GM23248 (cell line): Measurements from ENCODE around the gene SLC9A9. TPM values are rescaled to one million over a fixed set of nuclear protein-coding genes. Genes with fewer than 3 reads are reported as not detected.

Experiments
- DNase-seq: peaks from one replicate; pipeline ENCODE4 v3.0.0-alpha.2; 2015
- H2AFZ ChIP-seq: fragments of 200-600 bp; sonication (generic); 2 replicates; pipeline ENCODE4 v1.6.1; 2016; ENCODE audit warnings: antibody characterized with exemption
- H3F3A ChIP-seq: fragments of 200-600 bp; sonication (generic); 2 replicates; pipeline ENCODE4 v1.6.1; 2016; ENCODE audit warnings: mild to moderate bottlenecking, antibody characterized with exemption, mixed run types; ENCODE audit not compliant: insufficient read depth
- H3K27ac ChIP-seq: fragments of 200-600 bp; sonication (generic); 2 replicates; pipeline ENCODE4 v1.5.1; 2016; ENCODE audit warnings: mild to moderate bottlenecking
- H3K27me3 ChIP-seq: fragments of 200-600 bp; sonication (generic); replicated peaks from 2 replicates; pipeline ENCODE4 v1.6.1; 2016; ENCODE audit warnings: mild to moderate bottlenecking; ENCODE audit not compliant: insufficient read depth
- H3K36me3 ChIP-seq: fragments of 200-600 bp; sonication (generic); 2 replicates; pipeline ENCODE4 v1.6.1; 2016; ENCODE audit warnings: low read depth, mild to moderate bottlenecking
- H3K4me1 ChIP-seq: fragments of 200-600 bp; sonication (generic); 2 replicates; pipeline ENCODE4 v1.6.1; 2016; ENCODE audit warnings: mild to moderate bottlenecking; ENCODE audit not compliant: insufficient read depth
- H3K4me2 ChIP-seq: fragments of 200-600 bp; sonication (generic); one replicate; pipeline ENCODE4 v1.6.1; 2016; ENCODE audit warnings: mild to moderate bottlenecking; ENCODE audit not compliant: unreplicated experiment
- H3K4me3 ChIP-seq: fragments of 200-600 bp; sonication (generic); 2 replicates; pipeline ENCODE4 v1.5.1; 2016; ENCODE audit warnings: mild to moderate bottlenecking
- H3K79me2 ChIP-seq: fragments of 200-600 bp; sonication (generic); 2 replicates; pipeline ENCODE4 v1.6.1; 2016; ENCODE audit warnings: mild to moderate bottlenecking; ENCODE audit not compliant: insufficient read depth
- H3K9ac ChIP-seq: fragments of 200-600 bp; sonication (generic); 2 replicates; pipeline ENCODE4 v1.6.1; 2016; ENCODE audit warnings: mild to moderate bottlenecking
- H3K9me2 ChIP-seq: fragments of 200-600 bp; sonication (generic); 2 replicates; pipeline ENCODE4 v1.6.1; 2016; ENCODE audit warnings: mixed run types, mild to moderate bottlenecking, moderate library complexity; ENCODE audit not compliant: insufficient read depth
- H3K9me3 ChIP-seq: fragments of 200-600 bp; sonication (generic); one replicate; pipeline ENCODE4 v1.6.1; 2017; ENCODE audit warnings: low read depth
- H4K20me1 ChIP-seq: fragments of 200-600 bp; sonication (generic); 2 replicates; pipeline ENCODE4 v1.6.0; 2016; ENCODE audit not compliant: insufficient read depth
- EZH2 ChIP-seq: fragments of 200-600 bp; sonication (generic); IDR thresholded peaks from 2 replicates; pipeline ENCODE4 v1.6.1; 2018; ENCODE audit warnings: antibody characterized with exemption, mild to moderate bottlenecking; ENCODE audit not compliant: insufficient read depth, poor library complexity, severe bottlenecking
- EZH2phosphoT487 ChIP-seq: fragments of 200-600 bp; sonication (generic); IDR thresholded peaks from 2 replicates; pipeline ENCODE4 v1.6.1; 2018; ENCODE audit warnings: antibody characterized with exemption, moderate library complexity, mild to moderate bottlenecking, low read depth; ENCODE audit not compliant: insufficient read depth
- WGBS, 2 experiments: methylation state at CpG; one replicate each; pipeline ENCODE4 v1.1.6; 2015 to 2017; ENCODE audit warnings: low lambda C conversion rate in 2 of 2, low coverage in 1 of 2; ENCODE audit errors: missing lambda C conversion rate in 2 of 2; 5-methylcytosine and 5-hydroxymethylcytosine counted together
- in situ Hi-C: fragments of 300-500 bp; cut with MboI; formaldehyde crosslinking; loops from 2 replicates; pipeline ENCODE4 v1.15.0; 2020
- polyA plus RNA-seq: library from polyadenylated mRNA; unstranded; fragments of >200 nt; fragmentation: Nextera tagmentation; extraction: Ambion mirVana; gene quantifications from 2 replicates; pipeline ENCODE4 v1.2.1, GENCODE V29; 2016
- total RNA-seq: library from RNA; depleted of rRNA; stranded (reverse); fragments of >200 nt; shearing (Covaris generic); gene quantifications from 2 replicates; pipeline ENCODE4 v1.2.3, GENCODE V29; 2014

The SLC9A9 gene
- total and polyA plus RNA-seq, 2 experiments from 2014 or later: 2.8 to 3.2 TPM

DNA sequence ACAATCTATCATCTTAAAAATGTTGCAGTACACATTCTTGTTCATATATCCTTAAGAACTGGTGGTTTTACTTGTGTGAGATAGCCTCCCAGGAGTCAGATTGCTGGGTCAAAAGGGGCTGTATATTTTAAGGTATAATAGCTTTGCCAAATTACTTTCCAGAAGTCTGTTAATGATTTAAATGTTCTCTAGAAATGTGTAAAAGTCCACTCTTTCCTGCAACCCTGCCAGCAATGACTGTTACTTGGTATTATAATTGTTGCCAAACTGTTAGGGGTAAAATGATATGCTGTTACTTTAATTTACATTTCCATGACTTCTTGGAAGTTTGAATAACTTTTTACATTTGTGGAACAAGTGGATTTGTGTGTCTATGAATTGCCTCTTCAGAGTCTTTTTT lies 170.8 kb downstream of the SLC9A9 start:
- in situ Hi-C loops: no loop called here
- no peaks in the 10 kb centered on the region for H4K20me1 ChIP-seq
- H3K9ac ChIP-seq: no peak overlapping the region
- H3F3A ChIP-seq: no peaks in the 10 kb centered on the region
- no peak overlapping the region for H3K4me3 ChIP-seq
- H3K27ac ChIP-seq: no peak overlapping the region
- H3K4me1 ChIP-seq: peaks cover 6% of the 10 kb centered on the region
- no peaks in the 10 kb centered on the region for H3K36me3 ChIP-seq
- TF ChIP-seq EZH2 (no peak), EZH2phosphoT487 (no peak)
- no peaks in the 10 kb centered on the region for H3K79me2 ChIP-seq
- no peaks in the 10 kb centered on the region for H3K9me2 ChIP-seq
- H3K27me3 ChIP-seq: no peaks in the 10 kb centered on the region
- no peak overlapping the region for H3K4me2 ChIP-seq
- H2AFZ ChIP-seq: no peak overlapping the region
- DNase-seq: no peak
- no peaks in the 10 kb centered on the region for H3K9me3 ChIP-seq

DNA sequence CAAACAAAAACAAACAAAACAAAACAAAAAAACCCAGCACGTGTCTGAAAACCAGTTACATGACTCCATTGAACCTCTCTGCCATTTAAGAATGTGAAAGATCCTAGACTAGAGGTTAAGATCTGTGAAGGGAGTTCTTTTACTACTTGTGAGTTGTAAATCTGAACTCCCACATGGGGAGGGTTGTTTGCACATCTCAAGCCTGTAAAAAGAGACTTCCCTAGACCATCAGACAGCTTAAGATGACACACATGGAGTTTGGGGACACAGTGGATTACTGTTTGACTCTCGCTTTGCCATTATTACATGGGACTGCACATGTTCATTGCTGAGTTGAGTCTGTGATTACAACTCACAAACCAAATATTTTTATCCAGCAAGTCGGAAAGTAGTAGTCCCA lies 171.5 kb downstream of the SLC9A9 start:
- no peaks in the 10 kb centered on the region for H3K27me3 ChIP-seq
- no peak for DNase-seq
- no peak overlapping the region for H2AFZ ChIP-seq
- H3K4me2 ChIP-seq: no peak overlapping the region
- H3K9me3 ChIP-seq: no peaks in the 10 kb centered on the region
- H3K79me2 ChIP-seq: no peaks in the 10 kb centered on the region
- no peak overlapping the region for H3K27ac ChIP-seq
- peaks cover 13% of the 10 kb centered on the region for H3K4me1 ChIP-seq
- in situ Hi-C loops: no loop called here
- 74 to 80% methylated on average over 3 of the region's 3 CpGs for WGBS, 2 experiments
- no peak overlapping the region for H3K9ac ChIP-seq
- H3K36me3 ChIP-seq: no peaks in the 10 kb centered on the region
- no peaks in the 10 kb centered on the region for H3F3A ChIP-seq
- H4K20me1 ChIP-seq: no peaks in the 10 kb centered on the region
- H3K9me2 ChIP-seq: no peaks in the 10 kb centered on the region
- no peak overlapping the region for H3K4me3 ChIP-seq
- no peak for TF ChIP-seq EZH2
- no peak for TF ChIP-seq EZH2phosphoT487

DNA sequence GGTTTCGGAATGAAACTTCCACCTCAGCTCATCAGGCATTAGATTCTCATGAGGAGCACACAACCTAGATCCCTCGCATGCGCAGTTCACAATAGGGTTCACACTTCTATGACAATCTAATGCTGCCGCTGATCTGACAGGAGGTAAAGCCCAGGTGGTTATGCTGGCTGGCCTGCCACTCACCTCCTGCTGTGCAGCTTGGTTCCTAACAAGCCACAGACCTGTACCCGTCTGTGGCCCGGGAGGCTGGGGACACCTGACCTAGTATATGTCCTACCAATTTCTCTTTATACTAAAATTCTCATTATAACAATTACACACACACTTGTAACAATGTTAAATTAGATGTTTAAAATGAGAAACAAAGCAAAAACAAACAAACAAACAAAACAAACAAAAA lies 172.2 kb downstream of the SLC9A9 start:
- TF ChIP-seq EZH2: no peak
- no peak for TF ChIP-seq EZH2phosphoT487
- no peak overlapping the region for H3K4me2 ChIP-seq
- H3K27ac ChIP-seq: no peak overlapping the region
- no peak overlapping the region for H3K9ac ChIP-seq
- no peaks in the 10 kb centered on the region for H3K27me3 ChIP-seq
- 96 to 97% methylated on average over 6 of the region's 6 CpGs for WGBS, 2 experiments
- H3K79me2 ChIP-seq: no peaks in the 10 kb centered on the region
- peaks cover 14% of the 10 kb centered on the region for H3K4me1 ChIP-seq
- H2AFZ ChIP-seq: no peak overlapping the region
- in situ Hi-C loops: no loop called here
- no peaks in the 10 kb centered on the region for H3K9me2 ChIP-seq
- no peaks in the 10 kb centered on the region for H3F3A ChIP-seq
- no peaks in the 10 kb centered on the region for H3K9me3 ChIP-seq
- no peaks in the 10 kb centered on the region for H4K20me1 ChIP-seq
- H3K4me3 ChIP-seq: no peak overlapping the region
- H3K36me3 ChIP-seq: no peaks in the 10 kb centered on the region
- no peak for DNase-seq

DNA sequence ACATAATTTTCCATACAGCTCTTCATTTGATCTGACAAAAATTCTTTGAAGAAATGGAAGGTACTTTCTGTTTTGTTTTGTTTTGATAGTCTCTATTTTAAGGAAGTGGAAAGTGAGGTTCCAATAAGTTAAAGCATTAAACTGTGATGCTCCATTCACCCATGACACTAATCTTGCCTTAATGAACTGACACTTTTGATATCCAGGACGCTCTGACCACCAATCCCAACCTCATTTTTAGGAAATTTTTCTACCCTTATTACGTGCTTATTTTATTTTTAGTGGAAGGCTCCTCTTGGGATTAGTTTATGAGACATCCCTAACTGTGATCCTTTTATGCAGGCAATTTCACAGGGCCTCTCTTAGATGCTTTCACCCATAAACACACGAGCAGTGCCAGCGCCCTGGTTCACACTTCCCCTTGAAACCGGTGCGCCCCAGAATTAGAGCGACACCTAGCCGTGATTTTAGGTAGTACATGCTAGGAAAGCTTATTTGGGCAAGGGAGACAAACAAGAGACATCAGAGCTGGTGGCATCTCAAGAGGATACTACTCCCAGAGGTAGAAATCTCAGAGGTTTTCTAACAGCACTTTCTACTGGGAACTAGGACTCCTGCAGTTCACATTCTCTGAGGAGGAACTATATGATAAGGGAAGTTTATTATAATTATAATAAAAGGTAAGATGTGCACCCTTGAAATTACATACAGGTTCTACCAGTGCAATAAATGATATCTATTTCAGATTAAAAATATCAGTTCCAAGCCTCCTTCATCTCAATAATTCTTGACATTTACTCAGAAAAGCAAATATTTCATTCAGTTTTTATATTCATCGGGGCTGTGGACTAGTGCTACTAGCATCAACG lies 173.9 kb downstream of the SLC9A9 start:
- peak overlapping the region; percentile 70 for H2AFZ ChIP-seq
- H3K27ac ChIP-seq: no peak overlapping the region
- H3K9me3 ChIP-seq: no peaks in the 10 kb centered on the region
- in situ Hi-C loops: no loop called here
- H3K9me2 ChIP-seq: no peaks in the 10 kb centered on the region
- H3K4me2 ChIP-seq: peak overlapping the region; percentile 25
- H4K20me1 ChIP-seq: no peaks in the 10 kb centered on the region
- H3K27me3 ChIP-seq: no peaks in the 10 kb centered on the region
- H3K4me3 ChIP-seq: no peak overlapping the region
- no peak for TF ChIP-seq EZH2
- TF ChIP-seq EZH2phosphoT487: no peak
- H3K9ac ChIP-seq: no peak overlapping the region
- no peaks in the 10 kb centered on the region for H3F3A ChIP-seq
- peak; percentile 75 for DNase-seq
- no peaks in the 10 kb centered on the region for H3K36me3 ChIP-seq
- peaks cover 14% of the 10 kb centered on the region for H3K4me1 ChIP-seq
- no peaks in the 10 kb centered on the region for H3K79me2 ChIP-seq
- 35 to 38% methylated on average over 10 of the region's 10 CpGs for WGBS, 2 experiments
